Measurements from ENCODE around the gene PBX4.

Gene PBX4

DNA sequence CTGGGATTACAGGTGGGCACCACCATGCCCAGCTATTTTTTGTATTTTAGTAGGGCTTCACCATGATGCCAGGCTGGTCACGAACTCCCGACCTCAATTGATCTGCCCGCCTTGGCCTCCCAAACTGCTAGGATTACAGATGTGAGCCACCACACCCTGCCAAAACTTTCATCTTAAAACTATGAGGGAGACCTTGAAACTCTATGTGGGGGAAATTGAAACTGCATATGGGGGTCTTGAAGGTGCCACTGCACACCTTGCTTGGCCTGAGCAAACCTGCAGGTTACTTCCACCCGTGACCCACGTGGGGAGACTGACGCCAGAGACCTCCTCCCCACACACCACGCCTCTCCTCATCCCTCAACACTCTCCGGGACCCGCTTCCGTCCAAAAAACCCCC lies 64.8 kb downstream of the PBX4 start:
- no peak for DNase-seq (ENCODE audit: low spot score)

DNA sequence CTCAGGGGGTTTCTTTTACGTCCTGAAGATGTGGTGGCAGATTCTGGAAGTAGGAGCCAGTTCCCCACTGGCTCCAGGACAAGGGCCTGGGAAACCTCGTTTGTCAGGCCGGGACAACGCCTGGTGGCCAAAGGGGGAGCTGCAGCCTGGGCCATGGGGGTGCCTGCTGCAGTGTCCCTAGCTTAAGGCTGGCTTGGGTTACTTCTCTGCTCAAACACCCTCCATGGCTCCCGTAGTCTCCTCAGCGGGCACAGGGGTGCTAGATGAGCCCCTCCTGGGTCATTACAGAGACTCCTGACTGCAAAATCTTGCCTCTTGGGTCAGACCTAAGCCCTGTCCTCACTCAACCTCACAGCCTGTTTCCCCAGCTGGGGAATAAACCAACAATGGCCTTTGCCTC lies 65.7 kb downstream of the PBX4 start:
- peak; percentile 98 for DNase-seq (ENCODE audit: low spot score)

GRCh38 chr19:19551853-19552192 lies 66.7 kb downstream of the PBX4 start:
- DNase-seq (ENCODE audit: low spot score), result no peak

- DNase-seq (ENCODE audit: low spot score), result no peak
These were observed 67.3 kb downstream of the PBX4 start for GRCh38 chr19:19550972-19551852.

DNA sequence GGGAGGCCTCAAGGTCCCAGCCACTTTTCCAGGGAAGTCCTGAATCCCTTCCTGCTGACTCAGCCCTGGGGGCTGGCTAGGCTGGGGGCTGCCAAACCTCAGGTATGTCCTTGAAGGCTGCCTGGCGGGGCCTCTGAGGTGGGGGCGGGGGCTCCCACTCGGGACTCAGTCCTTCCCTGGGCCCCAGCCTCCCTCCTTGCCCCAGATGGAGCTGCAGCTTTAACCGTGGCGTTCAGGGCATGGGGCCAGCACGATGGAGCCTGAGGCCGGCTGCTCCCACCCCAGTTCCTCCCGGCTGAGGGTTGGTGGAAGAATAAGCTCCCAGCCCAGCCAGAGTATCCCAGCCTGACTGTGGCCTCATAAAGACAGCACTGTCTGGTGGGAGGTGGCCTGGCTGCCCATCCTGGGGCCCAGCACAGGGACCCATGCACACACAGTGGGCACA lies 68.0 kb downstream of the PBX4 start:
- DNase-seq (ENCODE audit: low spot score), result no peak

DNA sequence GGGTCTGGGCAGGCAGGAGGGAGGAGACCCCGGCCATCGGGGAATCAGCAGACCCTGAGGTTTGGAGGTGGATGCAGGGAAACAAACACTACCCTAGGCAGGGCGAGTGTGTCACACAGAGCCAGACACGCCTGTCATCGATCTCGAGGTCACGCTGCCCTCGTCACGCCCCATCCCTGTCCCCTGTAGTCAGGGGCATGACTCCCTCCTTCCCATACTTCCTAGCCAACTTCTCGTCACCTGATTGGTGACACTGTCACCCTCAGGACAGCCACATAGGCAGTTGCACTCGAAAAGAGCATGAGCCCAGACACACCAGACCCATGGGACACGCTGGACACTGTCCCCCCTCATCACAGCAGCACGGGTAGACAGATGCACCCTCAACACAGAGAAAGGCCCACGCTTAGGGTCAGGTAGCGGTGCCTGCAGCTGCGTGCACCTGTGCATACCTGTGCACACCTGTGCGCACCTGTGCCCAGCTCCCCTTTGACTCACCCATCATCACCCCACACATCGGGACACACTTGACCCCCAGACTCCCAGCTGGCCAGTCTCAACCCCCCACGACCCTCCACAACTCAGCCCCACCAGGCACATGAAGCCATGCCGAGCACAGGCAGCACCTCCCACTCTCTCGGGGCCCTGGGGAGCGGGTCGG lies 68.6 kb downstream of the PBX4 start:
- no peak for DNase-seq (ENCODE audit: low spot score)

- DNase-seq (ENCODE audit: low spot score), result no peak
These were observed 69.3 kb downstream of the PBX4 start for GRCh38 chr19:19548915-19549759.

GRCh38 chr19:19547674-19548336 lies 70.7 kb downstream of the PBX4 start:
- DNase-seq (ENCODE audit: low spot score), result no peak

- DNase-seq (ENCODE audit: low spot score), result no peak
These were observed 71.7 kb downstream of the PBX4 start for GRCh38 chr19:19546751-19547162.

GRCh38 chr19:19545707-19546106 lies 72.8 kb downstream of the PBX4 start:
- DNase-seq (ENCODE audit: low spot score), result no peak

DNA sequence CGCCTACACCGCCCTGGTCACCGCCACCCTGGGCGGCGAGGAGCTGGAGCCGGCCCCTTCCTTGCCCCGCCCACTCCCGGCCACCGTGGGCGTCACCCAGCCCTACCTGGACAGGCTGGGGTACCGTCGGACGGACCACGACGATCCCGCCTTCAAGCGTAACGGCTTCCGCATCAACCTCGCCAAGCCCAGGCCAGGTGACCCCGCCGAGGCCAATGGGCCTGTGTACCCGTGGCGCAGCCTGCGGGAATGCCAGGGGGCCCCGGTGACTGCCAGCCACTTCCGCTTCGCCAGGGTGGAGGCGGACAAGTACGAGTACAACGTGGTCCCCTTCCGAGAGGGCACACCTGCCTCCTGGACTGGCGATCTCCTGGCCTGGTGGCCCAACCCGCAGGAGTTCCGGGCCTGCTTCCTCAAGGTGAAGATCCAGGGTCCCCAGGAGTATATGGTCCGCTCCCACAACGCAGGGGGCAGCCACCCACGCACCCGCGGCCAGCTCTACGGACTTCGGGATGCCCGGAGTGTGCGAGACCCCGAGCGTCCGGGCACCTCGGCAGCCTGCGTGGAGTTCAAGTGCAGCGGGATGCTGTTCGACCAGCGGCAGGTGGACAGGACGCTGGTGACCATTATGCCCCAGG lies 73.4 kb downstream of the PBX4 start:
- DNase-seq (ENCODE audit: low spot score), result no peak

DNA sequence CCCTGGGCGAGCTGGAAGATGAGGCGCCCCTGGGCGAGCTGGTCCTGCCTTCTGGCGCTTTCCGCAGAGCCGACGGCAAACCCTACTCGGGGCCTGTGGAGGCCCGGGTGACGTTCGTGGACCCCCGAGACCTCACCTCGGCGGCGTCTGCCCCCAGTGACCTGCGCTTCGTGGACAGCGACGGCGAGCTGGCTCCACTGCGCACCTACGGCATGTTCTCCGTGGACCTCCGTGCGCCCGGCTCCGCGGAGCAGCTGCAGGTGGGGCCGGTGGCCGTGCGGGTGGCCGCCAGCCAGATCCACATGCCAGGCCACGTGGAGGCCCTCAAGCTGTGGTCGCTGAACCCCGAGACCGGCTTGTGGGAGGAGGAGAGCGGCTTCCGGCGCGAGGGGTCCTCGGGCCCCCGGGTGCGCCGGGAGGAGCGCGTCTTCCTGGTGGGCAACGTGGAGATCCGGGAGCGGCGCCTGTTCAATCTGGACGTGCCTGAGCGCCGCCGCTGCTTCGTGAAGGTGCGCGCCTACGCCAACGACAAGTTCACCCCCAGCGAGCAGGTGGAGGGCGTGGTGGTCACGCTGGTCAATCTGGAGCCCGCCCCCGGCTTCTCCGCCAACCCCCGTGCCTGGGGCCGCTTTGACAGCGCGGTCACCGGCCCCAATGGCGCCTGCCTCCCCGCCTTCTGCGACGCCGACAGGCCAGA lies 74.1 kb downstream of the PBX4 start:
- no peak for DNase-seq (ENCODE audit: low spot score)

DNA sequence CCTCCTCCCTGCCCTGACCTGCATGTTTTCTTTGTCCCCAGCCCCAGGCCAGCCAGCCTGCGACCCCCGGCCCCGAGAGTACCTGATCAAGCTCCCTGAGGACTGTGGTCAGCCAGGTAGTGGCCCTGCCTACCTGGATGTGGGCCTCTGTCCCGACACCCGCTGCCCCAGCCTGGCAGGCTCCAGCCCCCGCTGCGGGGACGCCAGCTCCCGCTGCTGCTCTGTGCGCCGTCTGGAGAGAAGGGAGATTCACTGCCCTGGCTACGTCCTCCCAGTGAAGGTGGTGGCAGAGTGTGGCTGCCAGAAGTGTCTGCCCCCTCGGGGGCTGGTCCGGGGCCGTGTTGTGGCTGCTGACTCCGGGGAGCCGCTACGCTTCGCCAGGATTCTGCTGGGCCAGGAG lies 74.8 kb downstream of the PBX4 start:
- DNase-seq (ENCODE audit: low spot score), result no peak

- DNase-seq (ENCODE audit: low spot score), result no peak
These were observed 75.4 kb downstream of the PBX4 start for GRCh38 chr19:19543101-19543500.

- no peak for DNase-seq (ENCODE audit: low spot score)
These were observed 76.0 kb downstream of the PBX4 start for GRCh38 chr19:19542507-19542906.

DNA sequence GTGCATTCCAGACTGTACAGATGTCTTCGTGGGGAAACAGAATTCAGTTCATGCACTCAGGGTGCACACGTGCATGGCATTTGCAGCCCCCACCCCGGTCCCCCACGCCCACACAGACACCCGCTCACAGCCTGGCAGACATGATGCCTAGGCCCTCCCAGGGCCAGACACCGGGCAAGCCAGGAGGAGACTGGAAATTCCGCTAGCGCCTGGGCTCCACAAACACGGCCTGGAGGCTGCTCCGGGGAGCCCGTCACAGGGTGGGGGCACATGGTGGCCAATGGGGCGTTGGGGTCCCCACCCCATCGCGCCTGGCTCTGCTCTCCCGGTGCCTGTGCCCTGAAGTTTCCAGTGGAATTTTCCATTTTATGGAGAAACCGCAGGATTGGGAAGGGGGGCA lies 76.9 kb downstream of the PBX4 start:
- no peak for DNase-seq (ENCODE audit: low spot score)

GRCh38 chr19:19540715-19541515 lies 77.6 kb downstream of the PBX4 start:
- no peak for DNase-seq (ENCODE audit: low spot score)

GRCh38 chr19:19540064-19540714 lies 78.3 kb downstream of the PBX4 start:
- DNase-seq (ENCODE audit: low spot score), result no peak

- DNase-seq (ENCODE audit: low spot score), result no peak
These were observed 78.8 kb downstream of the PBX4 start for GRCh38 chr19:19539698-19540063.

GRCh38 chr19:19538785-19539166 lies 79.7 kb downstream of the PBX4 start:
- DNase-seq (ENCODE audit: low spot score), result no peak
